Upper lobe of right lung (tissue), 1 donor: ENCODE measurements around the gene KCNJ1. TPM values are rescaled to one million over a fixed set of nuclear protein-coding genes. Genes with fewer than 3 reads are reported as not detected.
A peak's percentile ranks its signal among the peaks of the same experiment; 100 is the strongest.

ENCODE experiments used
- ATAC-seq: fragments of 200-7000 bp; cut with Tn5 transposase; one replicate; pipeline ENCODE4 v1.9.1; 2020; ENCODE audit warnings: mild to moderate bottlenecking, moderate library complexity
- DNase-seq: peaks from one replicate; pipeline ENCODE4 v3.0.0-alpha.2; 2020
- H3K27ac ChIP-seq: fragments of 200-600 bp; one replicate; pipeline ENCODE4 v1.8.0; 2022
- H3K27me3 ChIP-seq: fragments of 200-600 bp; one replicate; pipeline ENCODE4 v1.8.0; 2022; ENCODE audit warnings: mild to moderate bottlenecking
- H3K36me3 ChIP-seq: fragments of 200-600 bp; one replicate; pipeline ENCODE4 v1.8.0; 2022
- H3K4me1 ChIP-seq: fragments of 200-600 bp; one replicate; pipeline ENCODE4 v1.8.0; 2022
- H3K4me3 ChIP-seq: fragments of 200-600 bp; one replicate; pipeline ENCODE4 v1.8.0; 2022; ENCODE audit warnings: mild to moderate bottlenecking
- H3K9me3 ChIP-seq: fragments of 200-600 bp; one replicate; pipeline ENCODE4 v1.8.0; 2022
- intact Hi-C: fragments of 100-400 bp; cut with DNase I; formaldehyde crosslinking; loops from one replicate; pipeline ENCODE4 v1.11.0; 2022
- total RNA-seq: library from RNA; stranded (reverse); fragmentation: NEBNext Ultra II Directional; extraction: Animal tissue kit (Norgen Biotek cat#: 25700); gene quantifications from one replicate; pipeline ENCODE4 v1.2.1, GENCODE V29; 2021
- TF ChIP-seq, protein P1 (sequence below): fragments of 200-600 bp; IDR thresholded peaks from one replicate; pipeline ENCODE4 v1.8.0; 2022; ENCODE audit warnings: antibody characterized with exemption
- donor health status: DM: no; HTN: yes; CAD: no; lungs with severe emphysema.

The KCNJ1 gene
- total RNA-seq, 1 donor from 2014 or later, result 0.23 TPM

DNA sequence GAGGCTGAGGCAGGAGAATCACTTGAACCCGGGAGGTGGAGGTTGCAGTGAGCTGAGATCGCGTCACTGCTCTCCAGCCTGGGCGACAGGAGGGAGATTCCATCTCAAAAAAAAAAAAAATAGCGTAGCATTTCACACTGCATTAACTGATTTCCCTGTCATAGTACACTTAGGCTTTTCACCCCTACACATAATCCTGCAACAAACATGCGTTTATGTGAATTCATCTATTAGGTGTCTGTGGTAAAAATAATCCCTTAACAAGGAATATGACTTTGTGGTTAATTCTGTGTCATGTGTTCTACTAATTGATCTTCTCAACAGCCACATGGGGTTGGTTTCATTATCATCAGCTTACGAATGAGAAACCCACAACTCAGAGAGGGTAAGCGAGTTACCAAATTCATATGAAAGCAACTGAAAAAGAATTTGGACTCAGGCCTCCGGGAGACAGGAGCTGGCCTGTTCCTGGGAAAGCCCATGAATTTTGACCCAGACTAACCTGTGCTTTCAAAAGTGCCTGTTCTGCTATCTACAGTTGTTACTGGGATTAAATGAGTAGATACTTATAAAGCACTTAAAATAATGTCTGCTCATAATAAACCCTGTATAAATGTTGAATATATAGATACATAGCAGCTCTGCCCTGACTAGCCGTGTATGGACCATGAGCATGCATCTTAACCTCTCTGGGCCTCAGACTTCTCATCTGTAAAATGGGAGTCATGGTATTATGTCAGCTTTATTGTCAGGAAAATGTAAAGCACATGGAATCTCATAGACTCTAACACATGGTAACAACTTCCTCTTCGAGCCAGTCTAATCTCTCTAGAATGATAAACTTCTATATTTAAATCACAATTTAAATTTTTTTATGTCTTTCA lies 36.6 kb downstream of the KCNJ1 start:
- DNase-seq (no peak), ATAC-seq (peak; percentile 8)
- H3K9me3 ChIP-seq, result no peaks in the 10 kb centered on the region
- TF ChIP-seq, protein P1, sequence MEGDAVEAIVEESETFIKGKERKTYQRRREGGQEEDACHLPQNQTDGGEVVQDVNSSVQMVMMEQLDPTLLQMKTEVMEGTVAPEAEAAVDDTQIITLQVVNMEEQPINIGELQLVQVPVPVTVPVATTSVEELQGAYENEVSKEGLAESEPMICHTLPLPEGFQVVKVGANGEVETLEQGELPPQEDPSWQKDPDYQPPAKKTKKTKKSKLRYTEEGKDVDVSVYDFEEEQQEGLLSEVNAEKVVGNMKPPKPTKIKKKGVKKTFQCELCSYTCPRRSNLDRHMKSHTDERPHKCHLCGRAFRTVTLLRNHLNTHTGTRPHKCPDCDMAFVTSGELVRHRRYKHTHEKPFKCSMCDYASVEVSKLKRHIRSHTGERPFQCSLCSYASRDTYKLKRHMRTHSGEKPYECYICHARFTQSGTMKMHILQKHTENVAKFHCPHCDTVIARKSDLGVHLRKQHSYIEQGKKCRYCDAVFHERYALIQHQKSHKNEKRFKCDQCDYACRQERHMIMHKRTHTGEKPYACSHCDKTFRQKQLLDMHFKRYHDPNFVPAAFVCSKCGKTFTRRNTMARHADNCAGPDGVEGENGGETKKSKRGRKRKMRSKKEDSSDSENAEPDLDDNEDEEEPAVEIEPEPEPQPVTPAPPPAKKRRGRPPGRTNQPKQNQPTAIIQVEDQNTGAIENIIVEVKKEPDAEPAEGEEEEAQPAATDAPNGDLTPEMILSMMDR, result no peak
- H3K4me3 ChIP-seq, result peak overlapping the region; percentile 31
- peaks cover 16% of the 10 kb centered on the region for H3K4me1 ChIP-seq
- H3K27me3 ChIP-seq, result no peaks in the 10 kb centered on the region
- intact Hi-C loops, result loop anchor here (10.0 kb wide), 1 partner anchor 206 kb away; no protein-coding TSS in a partner anchor
- H3K36me3 ChIP-seq, result no peaks in the 10 kb centered on the region
- peak overlapping the region; percentile 24 for H3K27ac ChIP-seq

DNA sequence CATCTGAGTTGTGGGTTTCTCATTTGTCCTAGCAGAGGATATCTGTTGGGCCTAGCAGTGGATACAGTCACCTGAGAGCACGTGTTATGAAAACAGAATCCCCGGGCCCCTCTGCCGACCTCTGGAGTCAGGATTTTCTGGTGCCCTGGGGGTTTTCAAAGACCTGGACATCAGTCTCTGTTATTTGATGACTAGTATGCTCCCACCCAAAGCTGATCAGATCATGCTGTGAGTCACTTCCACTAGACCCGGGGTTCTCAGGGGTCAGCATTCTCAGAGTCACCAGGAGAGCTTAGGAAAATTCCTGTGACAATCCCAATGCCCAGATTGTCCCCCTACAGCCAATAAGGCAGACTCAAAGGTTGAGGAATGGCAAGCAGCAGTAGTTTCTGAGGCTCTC lies 38.7 kb downstream of the KCNJ1 start:
- Histone ChIP-seq H3K4me1 (peaks cover 11% of the 10 kb centered on the region), H3K9me3 (no peaks in the 10 kb centered on the region), H3K27ac (no peak overlapping the region), H3K36me3 (no peaks in the 10 kb centered on the region), H3K27me3 (no peaks in the 10 kb centered on the region), H3K4me3 (no peak overlapping the region)
- TF ChIP-seq, protein P1, result no peak
- intact Hi-C loops, result loop anchor here (10.0 kb wide), 1 partner anchor 654 kb away; no protein-coding TSS in a partner anchor
- no peak for ATAC-seq
- no peak for DNase-seq

DNA sequence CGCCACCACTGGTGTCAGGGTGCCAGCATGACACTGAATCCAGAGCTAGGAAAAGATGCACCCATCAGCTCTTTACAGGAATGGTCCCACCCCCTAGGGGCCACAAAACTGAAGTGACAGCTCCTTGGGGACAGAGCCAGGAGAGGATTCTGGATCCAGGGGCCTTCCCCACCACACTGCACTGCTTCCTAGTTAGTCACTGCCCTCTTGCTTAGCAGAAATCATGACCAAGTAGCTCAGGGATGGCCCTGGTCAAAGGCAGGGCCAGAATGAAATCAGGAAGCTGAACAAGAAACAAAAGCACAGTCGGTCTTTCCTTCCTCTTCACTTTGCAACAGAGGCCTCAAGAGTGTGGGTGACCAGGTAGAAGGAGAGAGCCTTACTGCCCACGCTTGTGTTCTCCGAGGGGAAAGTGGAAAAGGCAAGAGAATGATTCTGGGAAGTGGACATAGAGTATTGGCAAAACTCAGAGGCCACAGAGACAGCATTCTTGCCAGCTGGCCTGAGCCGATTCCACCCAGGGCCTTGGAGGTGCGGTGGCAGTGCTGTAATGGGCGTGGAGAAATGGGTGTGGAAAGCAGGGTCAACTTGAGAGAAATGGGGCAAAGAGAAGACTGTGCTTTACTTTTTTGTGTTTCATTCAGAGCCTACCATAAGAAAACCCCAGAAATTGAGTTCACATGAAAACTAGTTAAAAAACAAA lies 39.8 kb downstream of the KCNJ1 start:
- intact Hi-C loops, result loop anchor here (10.0 kb wide), 1 partner anchor 653 kb away; no protein-coding TSS in a partner anchor

DNA sequence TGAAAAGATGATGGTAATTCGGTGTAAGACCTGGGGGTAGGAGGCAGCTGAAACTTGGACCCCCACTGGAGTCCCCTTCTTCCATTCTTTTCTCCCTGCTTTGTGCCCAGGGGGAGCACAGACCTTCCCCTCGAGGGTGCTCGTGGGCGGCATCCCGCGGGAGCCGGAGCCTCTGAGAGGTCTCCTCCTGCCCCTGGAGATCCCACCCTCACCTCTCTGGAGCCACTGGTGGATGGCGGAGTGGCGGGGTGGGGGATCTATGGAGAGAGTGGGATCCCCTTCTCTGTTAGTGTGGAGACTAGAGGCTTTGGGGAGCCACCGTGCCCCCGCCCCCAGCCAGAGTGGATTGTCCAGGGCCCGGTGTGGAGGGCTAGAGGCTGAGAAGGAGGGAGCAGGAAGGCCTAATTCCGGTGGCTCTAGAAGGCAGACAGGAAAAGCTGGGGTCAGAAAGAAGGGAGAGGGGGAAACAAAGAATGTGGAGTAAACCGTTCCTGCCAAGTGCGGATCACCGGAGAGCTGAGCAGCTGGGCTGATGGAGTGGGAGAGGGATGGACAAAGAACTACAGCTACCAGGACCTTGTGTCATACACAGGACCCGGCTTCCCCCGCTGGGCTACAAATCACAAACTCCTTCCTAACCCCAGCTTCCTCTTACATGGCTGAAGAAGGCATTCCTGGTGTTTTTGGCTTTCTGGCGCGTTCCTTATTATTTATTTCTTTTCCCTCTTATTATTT lies 41.9 kb downstream of the KCNJ1 start:
- TF ChIP-seq, protein P1, result no peak
- no peak overlapping the region for H3K27ac ChIP-seq
- no peaks in the 10 kb centered on the region for H3K9me3 ChIP-seq
- ATAC-seq (no peak), DNase-seq (no peak)
- H3K4me1 ChIP-seq, result no peaks in the 10 kb centered on the region
- intact Hi-C loops, result loop anchor here (10.0 kb wide), 1 partner anchor 650 kb away; no protein-coding TSS in a partner anchor
- H3K27me3 ChIP-seq, result no peaks in the 10 kb centered on the region
- no peak overlapping the region for H3K4me3 ChIP-seq
- H3K36me3 ChIP-seq, result no peaks in the 10 kb centered on the region

More for the DNA sequence above, 39.8 kb downstream of the KCNJ1 start:
- no peaks in the 10 kb centered on the region for H3K36me3 ChIP-seq
- no peak overlapping the region for H3K27ac ChIP-seq
- H3K9me3 ChIP-seq, result no peaks in the 10 kb centered on the region
- DNase-seq (no peak), ATAC-seq (no peak)
- H3K27me3 ChIP-seq, result no peaks in the 10 kb centered on the region
- H3K4me3 ChIP-seq, result no peak overlapping the region
- TF ChIP-seq, protein P1, result no peak
- peaks cover 11% of the 10 kb centered on the region for H3K4me1 ChIP-seq
